ENCODE results near the gene HTRA3.

GRCh38 chr4:8262637-8263322 is 6.8 kb upstream of the HTRA3 start:
- TF ChIP-seq EZH2 (IDR thresholded peaks at IDR 0.05; ENCODE audit: insufficient read depth, poor library complexity, severe bottlenecking): no peak
- no peak for TF ChIP-seq EZH2phosphoT487 (IDR thresholded peaks at IDR 0.05; ENCODE audit: insufficient read depth, low read depth)

All from GM23248 (cell line).